Hepatic stellate cell (primary cell): ENCODE measurements around the gene PCGF5.

Experiments
- DNase-seq: peaks from one replicate; pipeline ENCODE4 v3.0.0; 2011; ENCODE audit warnings: low spot score

PCGF5 gene

DNA sequence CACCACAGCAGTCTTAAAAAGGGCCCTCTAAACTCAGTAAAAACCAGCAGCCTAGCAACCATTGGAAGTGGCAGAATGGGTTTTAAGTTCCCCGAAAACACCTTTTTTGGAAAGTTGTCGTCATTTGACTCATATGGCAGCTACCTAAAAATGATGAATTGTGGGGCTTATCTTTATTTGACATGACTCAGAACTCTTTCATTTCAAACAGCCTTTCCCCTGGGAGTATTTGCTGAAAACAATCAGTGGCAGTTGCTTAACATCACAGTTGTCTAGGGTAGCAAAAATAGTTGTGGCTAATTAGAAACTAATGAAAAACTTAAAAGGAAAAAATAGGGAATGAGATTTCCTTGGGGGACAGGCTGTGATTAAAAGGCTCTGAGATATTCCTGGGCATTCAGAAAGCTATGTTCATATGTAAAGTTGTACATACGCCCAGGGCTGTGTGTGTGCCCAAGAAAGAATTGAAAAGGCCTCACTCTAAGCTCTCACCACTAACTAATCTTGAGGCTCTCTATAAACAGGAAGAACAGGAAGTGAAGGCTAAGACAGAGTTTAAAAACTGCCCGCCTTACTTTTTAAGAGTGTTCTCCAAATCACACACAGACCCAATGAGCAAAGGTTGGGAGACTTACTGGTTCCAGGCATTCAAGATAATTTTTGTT, 108.0 kb downstream of the PCGF5 start:
- no peak for DNase-seq
